ENCODE data around the gene FKBP5.

- TF ChIP-seq EZH2 (IDR thresholded peaks at IDR 0.05; ENCODE audit: borderline replicate concordance, low read length) (no peak), CTCF (IDR thresholded peaks at IDR 0.05; ENCODE audit: low read length) (no peak)
Observed at GRCh38 chr6:35725721-35726438, 37.2 kb upstream of the FKBP5 start.

All from OCI-LY1 (cell line).